Astrocyte of the cerebellum (primary cell): Measurements from ENCODE around the gene UTRN.

ENCODE experiments used
- DNase-seq: peaks from one replicate; pipeline ENCODE4 v3.0.0-alpha.2; 2011; ENCODE audit warnings: low read depth
- H3K4me3 ChIP-seq: 2 replicates; pipeline ENCODE4 v1.5.1; 2011; ENCODE audit warnings: mild to moderate bottlenecking, low read depth, low read length, moderate library complexity
- in situ Hi-C: cut with HindIII; loops from 2 replicates; pipeline ENCODE4 v1.10.0; 2017; ENCODE audit warnings: low sequenced_read_pairs
- TF ChIP-seq, protein P1 (sequence below): IDR thresholded peaks from 2 replicates; pipeline ENCODE4 v1.5.1; 2012; ENCODE audit warnings: low read length, low read depth, moderate library complexity, mild to moderate bottlenecking; ENCODE audit errors: missing control alignments

Gene UTRN

DNA sequence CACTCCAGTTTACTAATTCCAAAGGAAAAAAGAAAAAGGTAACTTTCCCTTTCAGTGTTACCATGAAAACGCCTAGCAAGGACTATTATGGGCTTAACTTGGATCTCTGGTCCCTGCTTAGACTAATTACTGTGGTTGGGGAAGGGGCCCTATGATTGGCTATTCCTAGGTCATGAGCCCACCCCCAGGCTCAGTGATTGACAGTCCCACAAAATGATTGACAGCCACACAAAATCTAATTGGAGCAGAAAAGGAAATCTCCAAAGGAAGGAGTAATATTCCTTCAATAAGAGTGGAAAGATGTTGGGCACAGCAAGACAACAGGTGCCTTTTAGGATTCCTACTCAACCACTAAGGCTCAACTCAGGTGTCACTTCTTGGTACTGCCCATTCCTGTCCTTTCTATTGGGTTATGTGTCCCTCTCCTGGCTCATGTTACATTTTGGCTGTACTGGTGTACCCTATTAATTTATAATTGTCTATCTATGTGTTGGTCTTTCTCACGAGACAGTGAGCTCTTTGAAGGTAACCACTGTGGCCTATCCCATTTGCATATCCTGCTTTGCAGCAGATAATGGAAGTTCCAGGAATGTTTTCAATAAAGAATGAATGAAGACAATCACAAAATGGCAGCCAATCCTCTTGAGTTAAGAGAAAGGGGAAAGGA is 5.5 kb upstream of the UTRN start:
- in situ Hi-C loops, result loop anchor here (25.0 kb wide), 1 partner anchor 167 kb away; no protein-coding TSS in a partner anchor
- TF ChIP-seq, protein P1, sequence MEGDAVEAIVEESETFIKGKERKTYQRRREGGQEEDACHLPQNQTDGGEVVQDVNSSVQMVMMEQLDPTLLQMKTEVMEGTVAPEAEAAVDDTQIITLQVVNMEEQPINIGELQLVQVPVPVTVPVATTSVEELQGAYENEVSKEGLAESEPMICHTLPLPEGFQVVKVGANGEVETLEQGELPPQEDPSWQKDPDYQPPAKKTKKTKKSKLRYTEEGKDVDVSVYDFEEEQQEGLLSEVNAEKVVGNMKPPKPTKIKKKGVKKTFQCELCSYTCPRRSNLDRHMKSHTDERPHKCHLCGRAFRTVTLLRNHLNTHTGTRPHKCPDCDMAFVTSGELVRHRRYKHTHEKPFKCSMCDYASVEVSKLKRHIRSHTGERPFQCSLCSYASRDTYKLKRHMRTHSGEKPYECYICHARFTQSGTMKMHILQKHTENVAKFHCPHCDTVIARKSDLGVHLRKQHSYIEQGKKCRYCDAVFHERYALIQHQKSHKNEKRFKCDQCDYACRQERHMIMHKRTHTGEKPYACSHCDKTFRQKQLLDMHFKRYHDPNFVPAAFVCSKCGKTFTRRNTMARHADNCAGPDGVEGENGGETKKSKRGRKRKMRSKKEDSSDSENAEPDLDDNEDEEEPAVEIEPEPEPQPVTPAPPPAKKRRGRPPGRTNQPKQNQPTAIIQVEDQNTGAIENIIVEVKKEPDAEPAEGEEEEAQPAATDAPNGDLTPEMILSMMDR, result no peak
- no peak for DNase-seq
- H3K4me3 ChIP-seq, result no peak overlapping the region

GRCh38 chr6:144283646-144284477 is 1.3 kb upstream of the UTRN start:
- TF ChIP-seq, protein P1, result peak; percentile 31
- peak overlapping the region; percentile 82 for H3K4me3 ChIP-seq
- DNase-seq, result no peak
- in situ Hi-C loops, result loop anchor here (25.0 kb wide), 1 partner anchor 172 kb away; no protein-coding TSS in a partner anchor

DNA sequence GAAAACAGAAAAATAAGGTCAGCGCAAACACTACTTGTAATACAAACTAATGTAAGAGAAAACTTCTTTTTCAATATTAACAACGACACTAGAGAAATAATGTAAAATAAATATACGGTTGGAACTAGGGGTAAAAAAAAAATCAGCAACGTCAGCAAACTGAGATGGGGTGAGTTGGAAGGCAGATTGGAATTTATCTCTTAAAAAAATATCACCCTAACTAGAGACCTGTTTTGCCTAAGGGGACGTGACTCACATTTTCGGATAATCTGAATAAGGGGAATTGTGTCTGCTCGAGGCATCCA is 705 bp upstream of the UTRN start:
- TF ChIP-seq, protein P1, result no peak
- in situ Hi-C loops, result loop anchor here (25.0 kb wide), 1 partner anchor 172 kb away; no protein-coding TSS in a partner anchor
- DNase-seq, result no peak
- H3K4me3 ChIP-seq, result peak overlapping the region; percentile 82

- TF ChIP-seq, protein P1, result no peak
- no peak for DNase-seq
- H3K4me3 ChIP-seq, result peak overlapping the region; percentile 82
- in situ Hi-C loops, result loop anchor here (5.0 to 25.0 kb wide), 3 partner anchors 52 to 192 kb away; no protein-coding TSS in a partner anchor
Measured at GRCh38 chr6:144285548-144285797, 338 bp downstream of the UTRN start.

DNA sequence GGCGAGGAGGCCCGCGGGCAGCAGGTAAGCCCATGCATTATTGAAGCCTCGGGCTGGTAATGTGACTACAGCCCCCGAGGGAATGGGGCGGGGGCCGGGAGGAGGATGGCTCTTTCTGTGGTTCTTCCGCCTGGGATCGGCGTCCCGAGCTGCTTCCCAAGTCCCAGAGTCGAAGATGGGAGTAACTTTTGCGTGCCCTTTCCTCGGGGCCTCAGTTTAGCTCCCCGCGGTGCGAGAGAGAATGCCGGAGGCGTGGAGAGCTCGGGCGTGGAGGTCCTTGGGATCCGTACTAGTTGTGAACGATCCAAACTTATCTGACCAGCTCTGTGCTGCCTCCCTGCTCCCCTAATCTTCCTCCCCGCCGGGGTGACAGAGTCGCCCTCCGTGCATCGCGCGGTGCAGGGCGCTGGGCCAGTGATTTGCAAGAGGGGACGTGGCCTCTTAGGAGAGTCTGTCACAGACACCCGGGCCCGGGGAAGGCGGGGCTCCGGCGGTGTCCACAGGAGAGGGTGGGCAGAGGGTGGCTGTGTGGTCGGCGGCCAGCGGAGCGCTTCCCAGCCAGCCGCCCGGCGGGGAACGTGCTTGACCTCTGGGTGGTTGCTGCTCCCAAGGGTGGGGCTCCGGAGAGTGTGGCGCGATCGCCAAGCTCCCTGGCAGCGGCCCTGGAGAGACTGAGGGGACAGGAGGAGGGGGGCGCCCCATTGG is 815 bp downstream of the UTRN start:
- peak overlapping the region; percentile 82 for H3K4me3 ChIP-seq
- no peak for DNase-seq
- in situ Hi-C loops, result loop anchor here (5.0 to 25.0 kb wide), 3 partner anchors 51 to 191 kb away; no protein-coding TSS in a partner anchor
- TF ChIP-seq, protein P1, result no peak
